ENCODE measurements around the gene DLGAP4.
A peak's percentile ranks its signal among the peaks of the same experiment; 100 is the strongest.

Gene DLGAP4

GRCh38 chr20:36478137-36478905, 172.2 kb downstream of the DLGAP4 start:
- no peak for DNase-seq (ENCODE audit: low read depth)

DNA sequence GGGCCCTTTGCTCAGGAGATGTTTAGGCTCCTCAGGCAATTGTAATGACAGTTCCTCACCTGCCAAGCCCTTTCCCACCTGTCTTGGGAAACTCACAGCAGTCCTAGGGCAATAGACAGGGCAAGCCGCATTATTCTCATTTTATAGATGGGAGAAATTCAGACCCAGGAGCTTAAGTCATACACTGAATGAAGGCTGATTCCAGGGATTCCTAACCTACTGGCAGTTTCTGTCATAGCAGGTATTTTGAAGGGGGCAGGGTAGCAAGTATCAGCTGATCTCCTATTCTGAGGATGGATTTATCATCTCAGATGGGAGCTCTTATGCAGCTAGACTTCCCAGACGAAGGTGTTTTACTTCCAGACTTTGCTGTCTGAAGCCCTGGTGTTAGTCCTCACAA, 173.8 kb downstream of the DLGAP4 start:
- DNase-seq (ENCODE audit: low read depth) = no peak

GRCh38 chr20:36480456-36481048, 174.4 kb downstream of the DLGAP4 start:
- no peak for DNase-seq (ENCODE audit: low read depth)

DNA sequence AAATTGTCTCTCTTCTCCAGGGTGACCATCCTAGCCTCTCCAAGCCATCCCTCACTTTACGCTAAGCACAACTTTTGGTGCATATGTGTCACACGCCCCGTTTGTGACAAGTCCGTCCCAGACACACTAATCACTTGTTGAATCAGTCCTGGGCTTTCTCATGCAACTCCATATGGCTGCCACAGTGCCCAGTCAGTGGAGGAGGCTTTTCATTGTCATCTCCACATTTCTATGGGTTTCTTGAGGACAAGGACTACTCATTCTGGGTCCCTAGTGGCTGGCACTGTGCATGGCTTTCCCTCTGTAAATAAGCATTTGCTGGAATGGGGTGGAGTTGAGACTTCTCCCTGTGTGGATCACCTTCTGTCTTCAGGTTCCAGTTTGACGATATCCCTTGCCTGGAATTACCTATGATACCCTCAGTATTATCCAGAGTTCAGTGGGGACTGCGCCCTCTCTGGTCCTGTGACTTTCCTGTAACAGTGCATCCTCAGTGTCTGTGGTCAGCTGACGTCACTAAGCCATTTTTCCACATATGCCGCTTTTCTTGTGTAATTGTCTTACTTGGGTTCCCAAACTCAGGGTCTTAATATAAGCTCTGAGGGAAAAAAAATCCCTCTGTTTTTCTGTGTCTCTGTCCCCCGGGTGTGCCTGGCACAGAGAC, 175.4 kb downstream of the DLGAP4 start:
- DNase-seq (ENCODE audit: low read depth) = no peak

- no peak for DNase-seq (ENCODE audit: low read depth)
These were observed 175.9 kb downstream of the DLGAP4 start for GRCh38 chr20:36482044-36482473.

DNA sequence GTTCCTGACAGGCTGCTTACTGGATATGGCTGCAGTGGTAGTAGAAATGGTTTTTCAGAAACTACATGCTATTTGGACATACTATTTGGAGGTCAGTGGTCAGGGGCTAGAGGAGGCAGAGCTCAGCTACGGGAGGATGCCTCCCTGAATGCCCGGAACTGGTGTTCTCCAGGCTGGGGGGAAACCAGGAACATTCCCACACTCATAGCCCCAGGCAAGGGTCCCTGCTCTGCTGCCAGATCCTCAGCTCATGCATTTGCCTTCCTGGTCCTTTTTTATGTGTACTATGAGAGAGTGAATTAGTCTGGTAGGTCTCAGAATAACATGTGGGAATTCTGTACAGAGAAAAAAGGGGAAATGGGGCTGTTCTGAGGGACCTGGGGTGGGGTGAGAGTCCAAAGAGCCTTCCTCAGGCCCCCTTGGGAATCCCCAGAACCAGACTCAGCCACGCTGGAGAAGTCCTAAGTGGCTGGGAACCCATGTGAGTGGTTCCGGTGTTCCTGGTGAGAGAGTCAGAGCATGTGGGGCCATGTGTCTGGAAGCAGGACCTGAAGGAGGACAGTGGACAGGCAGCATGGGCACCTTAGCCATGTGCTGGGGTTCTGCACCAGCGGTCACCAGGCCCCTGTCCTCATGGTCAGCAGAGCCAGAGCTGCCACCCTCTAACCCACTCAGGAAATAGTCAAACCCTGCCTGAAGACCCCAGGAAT, 177.2 kb downstream of the DLGAP4 start:
- no peak for DNase-seq (ENCODE audit: low read depth)

DNA sequence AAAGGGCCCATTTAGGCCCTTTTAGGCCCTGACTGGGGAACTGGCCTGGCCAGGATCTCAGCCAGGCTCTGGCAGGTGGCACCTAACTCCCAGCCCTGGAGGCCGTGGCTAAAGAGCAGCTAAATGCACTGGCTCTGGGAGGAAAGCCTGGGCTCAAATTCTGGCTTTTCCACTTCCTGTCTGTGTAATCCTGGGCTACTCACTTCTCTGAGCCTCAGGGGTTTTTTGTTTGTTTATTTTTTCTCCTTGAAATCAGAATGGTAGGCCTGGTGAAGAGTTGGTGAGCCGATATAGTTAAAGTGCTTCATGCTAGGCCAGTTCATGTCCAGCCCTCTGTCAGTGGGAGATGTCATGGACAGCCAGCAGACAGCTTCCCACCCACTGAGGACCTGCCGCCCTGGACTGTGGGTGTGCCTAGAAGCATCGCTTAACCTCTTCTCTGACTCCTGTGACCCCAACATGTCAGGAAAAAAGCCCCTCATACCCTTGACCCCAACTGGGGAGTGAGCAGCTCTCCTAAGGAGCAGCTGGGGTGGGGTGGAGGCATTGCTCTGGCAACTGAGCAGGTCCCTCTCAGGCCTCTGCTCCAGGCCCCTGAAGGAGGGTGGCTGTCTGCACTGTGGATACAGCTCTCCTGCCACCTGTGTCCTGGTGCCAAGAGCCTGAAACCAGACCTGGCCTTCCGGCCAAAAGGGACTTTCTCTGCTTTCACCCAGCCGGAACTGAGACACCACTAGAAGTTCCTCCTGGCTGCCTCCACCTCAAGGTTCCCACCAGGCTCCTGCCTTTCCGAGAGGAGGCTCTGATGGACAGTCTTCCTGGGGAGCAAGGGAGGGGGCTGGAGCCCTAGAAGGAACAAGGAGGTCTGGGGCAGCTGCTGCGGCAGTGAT, 178.0 kb downstream of the DLGAP4 start:
- no peak for DNase-seq (ENCODE audit: low read depth)

DNA sequence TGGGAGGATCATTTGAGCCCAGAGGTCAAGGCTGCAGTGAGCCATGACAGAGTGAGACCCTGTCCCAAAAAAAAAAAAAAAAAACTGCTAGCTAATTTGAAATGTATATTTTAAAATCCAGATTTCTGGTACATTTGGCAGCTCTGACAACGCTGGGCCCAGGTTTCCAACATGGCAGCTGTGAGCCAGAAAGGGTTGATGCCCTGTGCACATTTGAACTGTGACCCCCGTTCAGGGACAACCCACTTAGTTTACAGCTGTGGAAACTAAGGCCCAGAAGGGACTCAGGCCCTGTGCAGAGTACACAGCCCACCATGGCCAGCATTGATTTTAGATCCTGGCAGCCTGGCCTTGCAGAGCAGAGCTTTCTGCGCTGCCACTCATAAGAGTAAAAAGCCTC, 179.1 kb downstream of the DLGAP4 start:
- DNase-seq (ENCODE audit: low read depth) = no peak

DNA sequence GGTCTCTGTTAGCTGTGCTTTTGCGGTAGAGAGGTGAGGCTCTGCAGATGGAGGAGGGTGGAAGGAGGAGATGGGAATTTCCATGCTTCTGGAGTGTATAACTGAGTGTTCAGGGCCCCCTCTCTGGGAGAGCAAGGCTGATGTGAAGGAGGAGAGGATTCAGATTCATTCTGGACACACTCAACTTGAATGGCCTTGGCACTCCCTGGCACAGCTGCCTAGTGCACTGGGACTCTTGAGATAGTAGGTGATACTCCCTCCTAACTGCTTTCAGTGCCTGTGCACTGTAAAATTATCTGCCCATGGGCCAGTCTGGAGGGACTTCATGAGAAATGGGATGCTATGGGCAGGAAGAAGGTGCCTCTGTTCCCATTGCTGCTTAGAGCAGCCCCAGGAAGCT, 180.9 kb downstream of the DLGAP4 start:
- no peak for DNase-seq (ENCODE audit: low read depth)

GRCh38 chr20:36490191-36490590, 184.1 kb downstream of the DLGAP4 start:
- DNase-seq (ENCODE audit: low read depth) = no peak

DNA sequence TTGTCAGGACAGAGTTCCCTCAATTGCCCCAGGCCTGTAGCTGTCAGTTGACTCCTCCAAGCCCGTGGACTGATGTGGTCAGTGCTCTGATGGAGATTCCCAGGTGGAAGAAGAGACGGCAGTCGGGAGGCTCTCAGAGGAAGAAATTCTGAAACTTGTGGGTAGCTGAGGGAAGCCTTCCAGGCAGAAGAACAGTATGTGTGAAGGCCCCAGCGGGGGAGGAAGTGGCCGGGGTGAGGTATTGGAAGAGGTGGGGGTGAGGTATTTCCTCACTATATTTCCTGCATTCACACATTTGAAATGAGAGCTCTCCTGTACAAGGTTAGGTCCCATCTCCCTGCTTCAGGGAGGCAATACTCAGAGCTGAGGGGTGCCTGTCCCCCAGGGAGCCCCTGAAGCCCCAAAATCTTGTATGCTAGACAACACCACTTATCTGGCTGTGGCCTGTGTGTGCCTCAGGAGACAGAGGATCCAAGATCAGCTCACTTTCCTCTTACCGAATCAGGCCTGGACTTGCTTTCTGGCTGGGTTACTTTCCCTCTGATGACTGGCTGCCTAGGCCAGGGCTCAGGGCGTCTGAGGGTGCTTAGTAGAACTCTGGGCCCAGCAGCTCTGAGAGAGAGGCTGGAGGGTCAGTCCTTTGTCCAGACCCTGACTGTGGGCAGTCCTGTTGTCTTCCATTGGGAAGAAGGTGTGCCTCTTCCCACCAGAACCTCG, 185.9 kb downstream of the DLGAP4 start:
- DNase-seq (ENCODE audit: low read depth) = peak; percentile 19

DNA sequence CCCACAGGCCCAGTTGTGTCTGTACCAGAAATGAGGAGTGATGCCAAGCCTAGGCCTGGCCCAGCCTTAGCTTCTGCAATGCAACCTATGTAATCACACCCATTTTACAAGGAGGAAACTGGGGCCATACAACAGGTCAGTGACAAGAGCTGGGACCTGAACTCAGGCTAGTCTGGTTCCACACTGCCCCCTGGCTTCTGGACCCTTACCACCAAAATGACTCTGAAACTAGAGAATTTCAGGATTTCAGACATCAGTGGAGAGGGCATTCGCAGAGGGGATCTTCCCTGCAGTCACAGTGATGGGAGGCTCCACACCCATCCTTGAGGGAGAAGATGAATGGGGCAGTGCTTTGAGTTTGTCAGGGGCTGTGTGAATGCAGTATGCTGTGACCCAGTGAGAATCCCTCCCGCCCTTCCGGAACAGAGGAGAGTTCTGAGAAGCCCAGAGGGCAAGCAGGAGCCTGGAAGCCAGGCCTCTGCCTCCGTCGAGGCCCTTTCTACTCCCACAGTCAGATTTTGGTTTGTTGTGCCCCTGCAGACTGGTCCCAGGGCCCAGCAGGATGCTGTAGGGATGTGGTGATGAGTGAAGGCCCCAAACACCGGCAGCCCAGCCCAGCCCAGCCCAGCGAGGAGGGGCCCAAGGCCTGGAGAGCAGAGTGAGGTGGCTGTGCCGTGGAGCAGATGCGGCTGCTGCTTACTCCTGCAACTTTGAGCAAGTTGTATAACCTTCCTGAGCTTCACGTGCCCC, 187.1 kb downstream of the DLGAP4 start:
- no peak for DNase-seq (ENCODE audit: low read depth)

GRCh38 chr20:36493801-36494114, 187.6 kb downstream of the DLGAP4 start:
- no peak for DNase-seq (ENCODE audit: low read depth)

- no peak for DNase-seq (ENCODE audit: low read depth)
These were observed 190.8 kb downstream of the DLGAP4 start for GRCh38 chr20:36496707-36497669.

DNA sequence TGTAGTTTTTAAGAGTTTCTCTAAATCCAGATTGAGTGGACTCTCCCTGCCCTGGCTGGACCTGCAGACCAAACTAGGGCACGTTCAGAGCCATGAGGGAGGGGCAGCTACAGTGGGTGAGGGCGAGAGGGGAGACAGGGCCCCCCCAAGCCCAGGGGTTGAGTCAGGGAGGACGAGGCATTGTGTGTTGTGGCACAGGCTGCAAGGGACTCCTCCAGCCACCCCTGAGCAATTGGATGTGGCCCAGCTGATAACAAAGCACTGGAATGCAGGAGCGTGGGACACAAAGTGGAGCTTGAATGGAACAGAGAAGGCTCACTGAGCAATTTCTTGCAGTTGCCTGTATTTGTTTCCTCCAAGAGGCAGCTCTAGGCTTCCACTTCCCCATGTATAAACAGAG, 191.7 kb downstream of the DLGAP4 start:
- no peak for DNase-seq (ENCODE audit: low read depth)

DNA sequence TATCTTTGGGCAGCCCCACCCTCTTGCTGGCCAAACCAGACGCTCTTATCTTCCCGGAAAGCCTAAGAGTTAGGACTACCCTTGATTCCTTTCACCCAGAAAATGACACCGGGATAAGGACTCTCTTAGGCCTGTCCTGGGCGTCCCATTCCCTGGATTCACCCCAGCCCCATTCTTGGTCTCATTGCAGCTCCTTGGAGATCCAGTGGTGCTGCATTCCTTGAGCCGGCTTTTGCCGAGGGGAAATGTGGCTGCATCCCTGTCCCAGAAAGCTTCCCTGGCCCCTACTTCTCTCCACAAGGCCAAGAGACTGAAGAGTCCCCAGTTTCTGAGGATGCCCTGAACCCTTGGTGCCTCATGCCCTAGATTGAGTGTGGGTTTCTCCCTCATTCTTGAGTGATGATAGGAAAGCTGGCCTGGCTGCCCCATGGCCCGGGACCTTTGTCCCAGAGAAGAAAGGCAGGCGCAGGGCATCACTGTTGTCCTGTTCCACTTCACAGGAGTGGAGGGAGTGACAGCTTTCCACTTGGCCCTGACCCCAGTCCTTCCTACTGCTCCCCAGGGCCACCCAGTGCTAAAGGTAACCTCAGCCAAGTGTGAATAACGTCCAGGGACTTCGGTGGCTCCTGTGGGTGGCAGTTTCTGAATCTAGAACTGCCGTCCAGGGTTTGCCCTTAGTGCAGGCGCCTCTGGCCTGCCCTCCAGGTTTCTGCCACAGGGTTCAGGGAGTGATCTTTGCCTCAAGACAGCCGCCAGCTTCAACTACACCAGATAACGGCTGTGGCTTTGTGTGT, 192.4 kb downstream of the DLGAP4 start:
- DNase-seq (ENCODE audit: low read depth) = no peak

DNA sequence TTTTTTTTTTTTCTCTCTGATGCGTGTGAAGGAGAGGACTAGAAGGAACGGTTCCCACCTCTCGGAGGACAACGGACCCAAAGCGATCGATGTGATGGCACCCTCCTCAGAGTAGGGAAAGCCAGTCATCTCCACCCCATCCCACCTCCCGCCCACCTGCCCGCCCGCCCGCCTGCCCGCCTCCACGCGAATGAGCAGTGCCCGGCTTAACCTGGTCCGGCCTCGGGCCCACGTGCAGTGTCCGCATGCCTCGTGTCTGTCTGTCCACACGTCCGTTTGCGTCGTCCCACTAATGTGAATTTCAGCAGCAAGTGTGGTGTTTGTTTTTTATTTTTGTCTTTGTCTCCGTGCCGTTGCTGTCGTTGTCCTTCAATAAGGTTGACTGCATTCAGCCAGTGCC, 193.1 kb downstream of the DLGAP4 start:
- no peak for DNase-seq (ENCODE audit: low read depth)

All from T follicular helper cell (primary cell).